Endothelial cell (in vitro differentiated cells): ENCODE results near the gene NOX3. TPM values are rescaled to one million over a fixed set of nuclear protein-coding genes. Genes with fewer than 3 reads are reported as not detected.
"Not testable (repeated sequence)": the region's sequence is repeated elsewhere in the genome, so short reads cannot be mapped to it uniquely, and the experiment has no call there.

ENCODE experiments used
- DNase-seq: peaks from one replicate; pipeline ENCODE4 v3.0.0; 2021; ENCODE audit warnings: low spot score
- H3K27ac Mint-ChIP-seq: one replicate; pipeline ENCODE4 v1.8.0; 2021; ENCODE audit warnings: mixed read lengths, inconsistent platforms; ENCODE audit not compliant: unreplicated experiment
- H3K27me3 Mint-ChIP-seq: one replicate; pipeline ENCODE4 v1.8.0; 2021; ENCODE audit warnings: mild to moderate bottlenecking, moderate library complexity, mixed read lengths, inconsistent platforms; ENCODE audit not compliant: unreplicated experiment
- H3K36me3 Mint-ChIP-seq: one replicate; pipeline ENCODE4 v1.8.0; 2021; ENCODE audit warnings: mild to moderate bottlenecking, low read depth, mixed read lengths, inconsistent platforms; ENCODE audit not compliant: unreplicated experiment
- H3K4me1 Mint-ChIP-seq: one replicate; pipeline ENCODE4 v1.8.0; 2021; ENCODE audit warnings: mild to moderate bottlenecking, mixed read lengths, inconsistent platforms; ENCODE audit not compliant: unreplicated experiment
- H3K4me3 Mint-ChIP-seq: one replicate; pipeline ENCODE4 v1.8.0; 2021; ENCODE audit warnings: mild to moderate bottlenecking, mixed read lengths, inconsistent platforms; ENCODE audit not compliant: unreplicated experiment
- H3K9me3 Mint-ChIP-seq: one replicate; pipeline ENCODE4 v1.8.0; 2021; ENCODE audit warnings: mixed read lengths, inconsistent platforms; ENCODE audit not compliant: unreplicated experiment
- total RNA-seq: library from RNA; stranded (reverse); fragmentation: NEBNext Ultra II Directional; extraction: Animal tissue kit (Norgen Biotek cat#: 25700); gene quantifications from one replicate; pipeline ENCODE4 v1.2.1, GENCODE V29; 2021; ENCODE audit not compliant: unreplicated experiment
- TF ChIP-seq, protein P1 (sequence below): fragments of 200-600 bp; sonication (generic); IDR thresholded peaks from one replicate; pipeline ENCODE4 v1.5.0; 2021; ENCODE audit warnings: antibody characterized with exemption; ENCODE audit not compliant: unreplicated experiment

Gene NOX3
- total RNA-seq, 1 donor from 2014 or later, result not detected

DNA sequence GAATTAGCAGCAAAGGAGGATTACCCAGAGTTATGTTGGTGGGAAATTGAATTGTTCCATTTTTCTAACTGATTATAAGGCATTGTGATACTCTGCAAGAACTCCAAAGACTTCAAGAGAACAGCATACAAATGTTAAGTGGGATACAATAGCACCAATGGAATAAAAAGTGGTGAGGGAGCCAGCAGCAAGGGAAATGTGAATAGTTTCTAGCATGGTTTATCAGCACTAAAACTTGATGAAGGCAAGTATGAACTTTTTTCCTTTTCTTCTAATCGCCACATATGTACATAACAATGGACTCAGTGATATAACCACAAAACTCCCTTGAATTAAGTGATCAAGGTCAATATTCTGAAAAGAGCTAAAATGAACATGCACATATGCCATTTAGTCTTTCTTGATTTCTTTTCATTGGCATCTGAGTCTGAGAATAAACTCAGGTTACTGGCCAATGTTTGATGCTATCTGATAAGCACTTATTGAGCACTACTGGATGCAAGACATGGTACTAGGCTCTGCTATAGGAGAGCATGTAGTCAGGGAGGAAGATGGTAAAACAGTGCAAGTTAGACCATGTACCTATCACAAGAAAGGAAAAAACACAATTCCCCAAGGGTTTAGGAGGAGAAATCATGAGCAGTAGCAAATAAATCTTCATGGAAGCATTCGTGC is 36.6 kb upstream of the NOX3 start:
- Mint-ChIP-seq H3K9me3 (no peaks in the 10 kb centered on the region), H3K4me3 (no peak overlapping the region), H3K27me3 (no peaks in the 10 kb centered on the region), H3K36me3 (peaks cover 5% of the 10 kb centered on the region), H3K4me1 (peaks cover 8% of the 10 kb centered on the region), H3K27ac (no peak overlapping the region)
- no peak for DNase-seq
- TF ChIP-seq, protein P1, sequence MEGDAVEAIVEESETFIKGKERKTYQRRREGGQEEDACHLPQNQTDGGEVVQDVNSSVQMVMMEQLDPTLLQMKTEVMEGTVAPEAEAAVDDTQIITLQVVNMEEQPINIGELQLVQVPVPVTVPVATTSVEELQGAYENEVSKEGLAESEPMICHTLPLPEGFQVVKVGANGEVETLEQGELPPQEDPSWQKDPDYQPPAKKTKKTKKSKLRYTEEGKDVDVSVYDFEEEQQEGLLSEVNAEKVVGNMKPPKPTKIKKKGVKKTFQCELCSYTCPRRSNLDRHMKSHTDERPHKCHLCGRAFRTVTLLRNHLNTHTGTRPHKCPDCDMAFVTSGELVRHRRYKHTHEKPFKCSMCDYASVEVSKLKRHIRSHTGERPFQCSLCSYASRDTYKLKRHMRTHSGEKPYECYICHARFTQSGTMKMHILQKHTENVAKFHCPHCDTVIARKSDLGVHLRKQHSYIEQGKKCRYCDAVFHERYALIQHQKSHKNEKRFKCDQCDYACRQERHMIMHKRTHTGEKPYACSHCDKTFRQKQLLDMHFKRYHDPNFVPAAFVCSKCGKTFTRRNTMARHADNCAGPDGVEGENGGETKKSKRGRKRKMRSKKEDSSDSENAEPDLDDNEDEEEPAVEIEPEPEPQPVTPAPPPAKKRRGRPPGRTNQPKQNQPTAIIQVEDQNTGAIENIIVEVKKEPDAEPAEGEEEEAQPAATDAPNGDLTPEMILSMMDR, result no peak

DNA sequence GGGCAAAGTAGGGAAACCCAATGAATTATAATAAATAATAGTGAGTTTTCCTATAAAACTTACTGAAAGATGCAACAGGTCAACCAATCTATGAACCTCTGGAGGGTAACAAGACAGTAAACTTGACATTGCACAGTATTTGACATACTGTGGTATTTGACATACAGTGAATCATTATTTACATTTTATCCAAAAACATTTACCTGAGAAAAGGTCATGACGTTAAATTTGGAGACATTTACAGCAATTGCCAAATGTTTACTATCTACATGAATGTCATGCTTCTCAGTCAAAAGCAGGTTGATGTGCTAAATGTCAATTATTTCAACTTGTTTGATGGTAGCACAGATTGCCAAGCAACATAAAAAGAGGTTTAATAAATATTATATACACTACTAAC is 35.8 kb upstream of the NOX3 start:
- Mint-ChIP-seq H3K27me3 (no peaks in the 10 kb centered on the region), H3K27ac (no peak overlapping the region), H3K9me3 (no peaks in the 10 kb centered on the region), H3K36me3 (peaks cover 5% of the 10 kb centered on the region), H3K4me1 (peaks cover 8% of the 10 kb centered on the region), H3K4me3 (no peak overlapping the region)
- DNase-seq, result no peak
- TF ChIP-seq, protein P1, result no peak

DNA sequence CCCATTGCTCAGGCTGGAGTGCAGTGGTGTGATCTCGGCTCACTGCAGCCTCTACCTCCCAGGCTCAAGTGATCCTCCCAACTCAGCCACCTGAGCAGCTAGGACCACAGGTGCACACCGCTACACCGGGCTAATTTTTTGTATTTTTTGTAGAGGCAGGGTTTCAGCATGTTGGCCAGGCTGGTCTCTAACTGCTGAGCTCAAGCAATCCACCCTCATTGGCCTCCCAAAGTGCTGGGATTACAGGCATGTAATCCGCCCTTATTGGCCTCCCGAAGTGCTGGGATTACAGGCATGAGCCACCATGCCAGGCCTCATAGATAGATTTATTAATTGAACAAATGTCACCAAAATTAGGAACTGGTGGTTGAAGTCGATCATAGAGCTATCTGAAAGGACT is 32.6 kb upstream of the NOX3 start:
- H3K4me1 Mint-ChIP-seq, H3K4me3 Mint-ChIP-seq, H3K27me3 Mint-ChIP-seq, DNase-seq, H3K27ac Mint-ChIP-seq, H3K9me3 Mint-ChIP-seq, H3K36me3 Mint-ChIP-seq: not testable (repeated sequence)

DNA sequence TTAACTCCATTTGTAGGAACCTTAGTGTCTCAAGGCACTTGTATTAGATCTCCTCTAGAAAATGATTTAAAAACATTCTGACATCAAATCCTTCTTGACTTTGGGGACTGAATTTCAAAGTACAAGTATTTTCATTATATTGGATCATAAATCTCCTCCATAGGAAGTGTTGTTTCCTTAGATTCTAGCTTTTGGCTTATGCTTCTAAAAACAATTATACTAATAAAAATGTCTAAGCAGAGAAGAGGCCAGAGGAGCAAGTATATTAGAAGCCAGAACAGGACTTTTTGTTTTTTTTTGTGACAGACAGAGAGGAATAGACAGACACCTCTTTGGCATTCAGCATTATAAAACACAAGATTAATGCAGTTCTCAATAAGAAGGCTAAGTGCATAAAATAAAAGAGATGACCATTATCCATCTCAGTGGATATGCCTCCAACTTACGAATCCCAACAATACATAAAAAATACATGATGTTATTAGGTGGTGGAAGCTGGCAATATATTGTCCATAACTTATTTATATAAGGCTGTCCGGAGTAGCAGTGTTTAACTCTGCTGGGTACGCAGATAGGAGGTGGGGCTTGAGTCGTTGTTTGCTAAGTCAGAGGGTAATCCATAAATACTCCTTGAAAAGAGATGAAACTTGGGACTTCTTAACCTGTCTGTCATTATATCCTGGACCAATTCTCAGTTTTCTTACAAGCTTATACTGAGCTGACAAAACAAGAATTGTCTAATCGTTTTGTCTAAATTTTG is 31.9 kb upstream of the NOX3 start:
- TF ChIP-seq, protein P1, result no peak
- no peak for DNase-seq
- Mint-ChIP-seq H3K4me1 (no peaks in the 10 kb centered on the region), H3K9me3 (no peaks in the 10 kb centered on the region), H3K4me3 (no peak overlapping the region), H3K27ac (no peak overlapping the region), H3K36me3 (peaks cover 3% of the 10 kb centered on the region), H3K27me3 (no peaks in the 10 kb centered on the region)

DNA sequence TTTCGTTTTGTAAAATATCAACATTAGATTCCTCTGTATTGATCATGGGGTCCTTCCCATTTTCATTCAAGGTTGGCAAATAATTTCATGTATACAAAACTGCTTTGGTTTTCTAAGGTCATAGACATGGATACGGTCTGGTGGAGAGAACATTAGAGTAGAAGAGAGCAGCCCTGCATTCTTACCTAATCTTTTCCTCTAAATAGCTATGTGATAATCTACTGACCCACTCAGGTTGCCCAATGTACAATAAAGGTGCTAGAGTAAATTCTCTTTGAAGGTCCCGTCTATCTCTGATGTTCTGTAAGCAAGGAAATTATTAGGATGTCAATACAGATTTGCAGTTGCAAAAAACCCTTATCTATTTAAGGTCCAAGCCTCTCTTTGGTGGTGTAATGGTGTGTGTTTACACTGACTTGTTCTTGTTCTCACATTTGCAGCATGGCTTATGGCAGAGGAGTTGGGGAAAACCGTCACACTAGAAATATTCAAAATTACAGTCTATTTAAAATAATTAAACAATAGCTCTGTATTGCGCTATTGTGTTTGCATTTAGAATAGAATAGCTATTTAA is 31.2 kb upstream of the NOX3 start:
- DNase-seq, result no peak
- Mint-ChIP-seq H3K27ac (no peak overlapping the region), H3K4me3 (no peak overlapping the region), H3K4me1 (no peaks in the 10 kb centered on the region), H3K27me3 (no peaks in the 10 kb centered on the region), H3K9me3 (no peaks in the 10 kb centered on the region), H3K36me3 (no peaks in the 10 kb centered on the region)
- TF ChIP-seq, protein P1, result no peak
